NB4 (cell line): ENCODE measurements around the gene FA2H.

Experiments
- MYC ChIP-seq: IDR thresholded peaks from 2 replicates; pipeline ENCODE4 v1.6.1; 2011; ENCODE audit warnings: low read depth, low read length
- POLR2A ChIP-seq: IDR thresholded peaks from 2 replicates; pipeline ENCODE4 v1.6.1; 2011; ENCODE audit warnings: mild to moderate bottlenecking; ENCODE audit not compliant: insufficient read length; ENCODE audit errors: extremely low read depth
- TF ChIP-seq, protein P1 (sequence below): IDR thresholded peaks from 2 replicates; pipeline ENCODE4 v1.6.1; 2011; ENCODE audit warnings: low read depth, low read length
- TF ChIP-seq, protein P2 (sequence below): IDR thresholded peaks from one replicate; pipeline ENCODE4 v1.5.1; 2012; ENCODE audit warnings: low read depth, low read length

DNA sequence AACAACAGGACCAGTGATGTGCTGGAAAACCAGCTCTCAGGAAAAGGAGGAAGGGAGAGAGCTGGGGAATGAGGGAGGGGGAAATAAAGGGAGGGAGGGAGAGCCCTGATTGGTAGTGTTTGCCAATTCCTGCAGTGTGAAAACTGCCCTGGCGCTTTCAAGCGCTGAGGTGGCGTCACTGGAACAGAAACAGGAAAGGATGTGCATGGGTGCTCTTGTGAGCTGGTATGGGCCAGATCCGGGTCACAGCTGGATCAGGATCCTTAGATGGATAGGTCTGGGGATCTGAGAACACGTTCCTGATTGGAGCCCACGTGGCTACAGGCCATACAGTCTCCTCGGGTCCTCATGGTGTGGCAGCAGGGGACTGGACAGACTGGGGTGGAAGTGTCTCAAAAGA, 57.3 kb downstream of the FA2H start:
- TF ChIP-seq, protein P1, sequence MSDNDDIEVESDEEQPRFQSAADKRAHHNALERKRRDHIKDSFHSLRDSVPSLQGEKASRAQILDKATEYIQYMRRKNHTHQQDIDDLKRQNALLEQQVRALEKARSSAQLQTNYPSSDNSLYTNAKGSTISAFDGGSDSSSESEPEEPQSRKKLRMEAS, result no peak
- TF ChIP-seq, protein P2, sequence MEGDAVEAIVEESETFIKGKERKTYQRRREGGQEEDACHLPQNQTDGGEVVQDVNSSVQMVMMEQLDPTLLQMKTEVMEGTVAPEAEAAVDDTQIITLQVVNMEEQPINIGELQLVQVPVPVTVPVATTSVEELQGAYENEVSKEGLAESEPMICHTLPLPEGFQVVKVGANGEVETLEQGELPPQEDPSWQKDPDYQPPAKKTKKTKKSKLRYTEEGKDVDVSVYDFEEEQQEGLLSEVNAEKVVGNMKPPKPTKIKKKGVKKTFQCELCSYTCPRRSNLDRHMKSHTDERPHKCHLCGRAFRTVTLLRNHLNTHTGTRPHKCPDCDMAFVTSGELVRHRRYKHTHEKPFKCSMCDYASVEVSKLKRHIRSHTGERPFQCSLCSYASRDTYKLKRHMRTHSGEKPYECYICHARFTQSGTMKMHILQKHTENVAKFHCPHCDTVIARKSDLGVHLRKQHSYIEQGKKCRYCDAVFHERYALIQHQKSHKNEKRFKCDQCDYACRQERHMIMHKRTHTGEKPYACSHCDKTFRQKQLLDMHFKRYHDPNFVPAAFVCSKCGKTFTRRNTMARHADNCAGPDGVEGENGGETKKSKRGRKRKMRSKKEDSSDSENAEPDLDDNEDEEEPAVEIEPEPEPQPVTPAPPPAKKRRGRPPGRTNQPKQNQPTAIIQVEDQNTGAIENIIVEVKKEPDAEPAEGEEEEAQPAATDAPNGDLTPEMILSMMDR, result no peak
- no peak for TF ChIP-seq POLR2A
- no peak for TF ChIP-seq MYC
